ENCODE results near the gene CYFIP1.

DNA sequence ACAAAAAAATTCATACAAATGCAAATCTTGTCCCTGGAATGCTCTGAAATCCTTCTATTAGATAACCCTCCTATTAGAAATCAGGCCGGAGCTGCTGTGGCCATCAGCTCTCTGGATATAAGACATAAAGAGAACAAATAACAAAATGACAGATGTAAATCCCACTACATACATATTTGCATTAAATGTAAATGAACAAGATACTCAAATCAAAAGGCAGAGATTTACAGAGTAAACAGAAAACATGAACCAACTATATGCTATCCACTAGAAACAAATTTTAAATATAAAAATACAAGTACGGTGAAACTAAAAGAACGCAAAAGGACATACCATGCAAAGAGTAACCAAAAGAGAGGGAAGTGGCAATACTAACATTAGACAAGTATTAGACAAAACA is 10.7 kb downstream of the CYFIP1 start:
- TF ChIP-seq, protein P1, sequence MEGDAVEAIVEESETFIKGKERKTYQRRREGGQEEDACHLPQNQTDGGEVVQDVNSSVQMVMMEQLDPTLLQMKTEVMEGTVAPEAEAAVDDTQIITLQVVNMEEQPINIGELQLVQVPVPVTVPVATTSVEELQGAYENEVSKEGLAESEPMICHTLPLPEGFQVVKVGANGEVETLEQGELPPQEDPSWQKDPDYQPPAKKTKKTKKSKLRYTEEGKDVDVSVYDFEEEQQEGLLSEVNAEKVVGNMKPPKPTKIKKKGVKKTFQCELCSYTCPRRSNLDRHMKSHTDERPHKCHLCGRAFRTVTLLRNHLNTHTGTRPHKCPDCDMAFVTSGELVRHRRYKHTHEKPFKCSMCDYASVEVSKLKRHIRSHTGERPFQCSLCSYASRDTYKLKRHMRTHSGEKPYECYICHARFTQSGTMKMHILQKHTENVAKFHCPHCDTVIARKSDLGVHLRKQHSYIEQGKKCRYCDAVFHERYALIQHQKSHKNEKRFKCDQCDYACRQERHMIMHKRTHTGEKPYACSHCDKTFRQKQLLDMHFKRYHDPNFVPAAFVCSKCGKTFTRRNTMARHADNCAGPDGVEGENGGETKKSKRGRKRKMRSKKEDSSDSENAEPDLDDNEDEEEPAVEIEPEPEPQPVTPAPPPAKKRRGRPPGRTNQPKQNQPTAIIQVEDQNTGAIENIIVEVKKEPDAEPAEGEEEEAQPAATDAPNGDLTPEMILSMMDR (IDR thresholded peaks at IDR 0.05 in 8 of 11, conservative IDR thresholded peaks at IDR 0.05 in 3 of 11) = no peak
- no peak for TF ChIP-seq POLR2A (IDR thresholded peaks at IDR 0.05)

All from spleen (tissue), 7 donors.